GM12875 (cell line): ENCODE measurements around the gene MAPK9.

ENCODE experiments used
- H3K4me3 ChIP-seq: one replicate; pipeline ENCODE4 v1.5.1; 2011; ENCODE audit warnings: low read depth, low read length, control low read depth
- TF ChIP-seq, protein P1 (sequence below): IDR thresholded peaks from 2 replicates; pipeline ENCODE4 v1.5.1; 2011; ENCODE audit warnings: low read depth, mild to moderate bottlenecking, control low read depth, inconsistent platforms, low read length, moderate library complexity, borderline replicate concordance; ENCODE audit not compliant: insufficient read depth

Gene MAPK9

DNA sequence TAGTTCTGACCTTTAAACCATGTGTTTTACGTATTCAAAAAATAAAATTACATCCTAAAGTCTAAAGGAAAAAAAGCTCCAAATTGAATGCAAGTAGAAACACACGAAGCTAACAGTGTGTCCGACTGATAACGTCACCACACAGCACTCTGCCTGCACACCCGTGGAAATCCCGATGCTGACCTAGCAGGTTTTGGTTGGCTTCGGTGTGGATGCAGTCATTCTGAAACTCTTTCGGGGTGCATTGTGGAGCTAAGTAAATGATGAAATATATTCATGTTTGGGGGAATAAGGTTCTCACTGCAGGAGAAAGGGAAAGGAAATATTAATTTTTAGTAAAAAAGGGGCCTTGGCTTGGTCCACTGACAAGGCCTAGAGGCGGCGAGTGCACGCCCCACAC, 84.9 kb downstream of the MAPK9 start:
- TF ChIP-seq, protein P1, sequence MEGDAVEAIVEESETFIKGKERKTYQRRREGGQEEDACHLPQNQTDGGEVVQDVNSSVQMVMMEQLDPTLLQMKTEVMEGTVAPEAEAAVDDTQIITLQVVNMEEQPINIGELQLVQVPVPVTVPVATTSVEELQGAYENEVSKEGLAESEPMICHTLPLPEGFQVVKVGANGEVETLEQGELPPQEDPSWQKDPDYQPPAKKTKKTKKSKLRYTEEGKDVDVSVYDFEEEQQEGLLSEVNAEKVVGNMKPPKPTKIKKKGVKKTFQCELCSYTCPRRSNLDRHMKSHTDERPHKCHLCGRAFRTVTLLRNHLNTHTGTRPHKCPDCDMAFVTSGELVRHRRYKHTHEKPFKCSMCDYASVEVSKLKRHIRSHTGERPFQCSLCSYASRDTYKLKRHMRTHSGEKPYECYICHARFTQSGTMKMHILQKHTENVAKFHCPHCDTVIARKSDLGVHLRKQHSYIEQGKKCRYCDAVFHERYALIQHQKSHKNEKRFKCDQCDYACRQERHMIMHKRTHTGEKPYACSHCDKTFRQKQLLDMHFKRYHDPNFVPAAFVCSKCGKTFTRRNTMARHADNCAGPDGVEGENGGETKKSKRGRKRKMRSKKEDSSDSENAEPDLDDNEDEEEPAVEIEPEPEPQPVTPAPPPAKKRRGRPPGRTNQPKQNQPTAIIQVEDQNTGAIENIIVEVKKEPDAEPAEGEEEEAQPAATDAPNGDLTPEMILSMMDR = no peak
- H3K4me3 ChIP-seq = no peak overlapping the region

DNA sequence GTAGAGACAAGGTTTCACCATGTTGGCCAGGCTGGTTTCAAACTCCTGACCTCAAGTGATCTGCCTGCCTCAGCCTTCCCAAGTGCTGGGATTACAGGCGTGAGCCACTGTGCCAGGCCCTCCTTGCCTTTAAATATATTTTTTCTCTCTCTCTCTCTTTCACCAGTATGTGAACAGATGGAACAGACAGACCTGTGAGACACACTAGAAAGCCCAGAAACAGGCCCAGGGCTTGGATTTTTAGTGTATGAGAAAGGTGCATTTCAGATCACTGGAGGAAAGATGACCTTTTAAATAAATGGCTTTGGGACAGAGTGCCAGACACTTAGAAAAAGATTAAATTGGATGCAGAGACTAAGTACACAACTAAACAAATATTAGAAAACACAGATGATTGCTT, 86.0 kb downstream of the MAPK9 start:
- TF ChIP-seq, protein P1 = no peak

DNA sequence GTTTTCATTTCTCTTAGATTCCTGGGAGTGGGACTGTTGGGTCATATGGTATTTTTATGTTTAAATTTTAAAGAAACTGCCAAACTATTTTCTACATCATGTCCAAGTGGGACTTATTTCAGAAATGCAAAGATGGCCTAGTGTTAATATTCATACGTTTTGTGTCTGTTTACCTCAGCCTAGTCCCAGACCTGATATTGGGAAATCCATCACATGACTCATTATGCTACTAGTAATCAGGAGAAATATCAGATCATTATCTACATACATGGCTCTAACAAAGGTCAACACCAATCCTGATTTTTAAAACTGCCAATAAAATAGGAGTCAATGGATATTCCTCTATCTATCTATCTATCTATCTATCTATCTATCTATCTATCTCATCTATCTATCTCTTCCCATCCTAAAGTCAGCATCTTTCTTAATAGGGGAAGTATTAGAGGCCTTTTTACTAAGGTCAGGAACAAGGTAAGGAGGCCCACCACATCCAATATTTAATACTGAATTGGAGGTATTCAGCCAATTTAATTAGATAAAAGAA, 87.5 kb downstream of the MAPK9 start:
- TF ChIP-seq, protein P1 = no peak
- H3K4me3 ChIP-seq = no peak overlapping the region

More for the DNA sequence above, 86.0 kb downstream of the MAPK9 start:
- H3K4me3 ChIP-seq = no peak overlapping the region

GRCh38 chr5:180202939-180203573, 88.8 kb downstream of the MAPK9 start:
- no peak overlapping the region for H3K4me3 ChIP-seq
- TF ChIP-seq, protein P1 = no peak

GRCh38 chr5:180201051-180201987, 90.6 kb downstream of the MAPK9 start:
- H3K4me3 ChIP-seq = no peak overlapping the region
- TF ChIP-seq, protein P1 = peak; percentile 19; the same call in 1 of the 2 replicates

GRCh38 chr5:180199390-180199789, 92.5 kb downstream of the MAPK9 start:
- TF ChIP-seq, protein P1 = no peak
- no peak overlapping the region for H3K4me3 ChIP-seq
